GM19023 (cell line): ENCODE results near the gene ENDOV.

Source experiments
- ATAC-seq: cut with Tn5 transposase; IDR thresholded peaks from one replicate; pipeline ENCODE4 v1.9.1; 2021; ENCODE audit warnings: mild to moderate bottlenecking, moderate library complexity; ENCODE audit not compliant: unreplicated experiment

ENDOV gene

DNA sequence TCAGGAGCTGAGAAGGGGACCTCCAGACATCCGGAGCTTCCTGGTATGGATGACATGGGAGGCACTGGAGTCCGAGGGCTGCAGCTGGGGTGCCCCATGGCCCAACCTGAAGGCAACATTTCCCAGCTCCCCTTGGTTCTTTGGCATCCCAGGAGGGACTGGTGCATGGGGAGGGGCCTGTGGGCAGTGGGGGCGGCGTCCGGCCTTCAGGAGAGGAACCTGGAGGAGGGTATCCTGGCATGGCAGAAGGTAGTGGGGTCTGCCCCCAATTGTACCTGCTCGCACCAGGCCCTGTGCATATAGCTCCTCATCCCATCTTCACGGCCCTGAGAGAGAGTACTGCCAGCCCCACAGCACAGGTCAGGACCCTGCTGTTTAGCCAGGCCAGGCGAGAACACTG lies 49.5 kb downstream of the ENDOV start:
- no peak for ATAC-seq

DNA sequence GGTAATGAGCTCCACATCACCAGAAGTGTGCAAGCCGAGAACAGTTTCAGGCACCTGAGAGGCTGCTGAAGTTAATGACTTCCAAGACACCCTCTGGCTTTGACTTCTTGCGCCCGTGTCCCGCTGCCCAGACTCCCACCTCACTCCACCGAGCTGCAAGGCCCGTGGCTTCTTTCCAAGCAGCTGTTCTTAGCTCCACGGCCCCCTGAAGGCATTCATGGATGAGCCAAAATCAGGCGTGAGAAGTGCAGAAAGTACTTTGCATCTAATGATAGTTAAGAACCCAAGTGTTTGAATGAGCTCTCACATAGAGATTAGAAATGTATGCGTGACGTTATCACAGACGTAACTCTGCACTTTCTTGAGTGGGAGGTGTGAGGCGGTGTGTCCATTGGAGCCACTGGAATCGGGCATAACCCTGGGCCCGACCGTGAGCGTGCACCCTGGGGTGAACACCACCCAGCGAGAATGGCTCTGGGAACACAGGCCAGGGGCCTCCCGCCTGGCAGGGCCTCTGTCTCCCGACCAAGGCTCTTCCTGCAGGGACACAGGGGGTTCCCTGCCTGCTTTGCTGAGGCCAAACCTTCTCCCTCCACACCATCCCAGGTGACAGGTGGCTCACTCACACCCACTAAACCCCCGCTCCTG lies 50.5 kb downstream of the ENDOV start:
- no peak for ATAC-seq

DNA sequence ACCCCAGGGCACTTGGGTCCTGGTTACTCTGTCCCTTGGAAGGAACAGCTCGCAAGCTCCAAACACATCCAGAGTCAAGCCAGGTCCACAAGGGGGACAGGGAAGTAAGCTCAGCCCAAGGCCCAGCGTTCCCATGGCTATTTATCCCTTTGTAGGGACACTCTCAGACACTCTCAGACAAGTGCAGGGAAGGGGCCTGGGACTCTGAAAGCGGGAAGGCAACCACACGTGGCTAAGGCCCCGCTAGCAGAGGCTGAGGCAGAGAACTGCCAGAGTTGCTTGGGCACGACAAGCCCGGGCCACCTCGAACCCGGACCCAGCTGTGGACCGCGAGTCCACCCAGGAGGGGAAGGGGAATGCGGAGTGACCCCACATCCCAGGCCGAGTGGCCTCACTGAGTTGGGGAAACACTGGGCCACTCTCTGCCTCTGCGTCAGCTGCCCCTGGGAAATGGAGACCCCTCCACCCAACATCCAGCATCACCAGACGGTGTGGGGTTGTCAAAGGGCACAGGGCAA lies 51.3 kb downstream of the ENDOV start:
- ATAC-seq, result no peak

DNA sequence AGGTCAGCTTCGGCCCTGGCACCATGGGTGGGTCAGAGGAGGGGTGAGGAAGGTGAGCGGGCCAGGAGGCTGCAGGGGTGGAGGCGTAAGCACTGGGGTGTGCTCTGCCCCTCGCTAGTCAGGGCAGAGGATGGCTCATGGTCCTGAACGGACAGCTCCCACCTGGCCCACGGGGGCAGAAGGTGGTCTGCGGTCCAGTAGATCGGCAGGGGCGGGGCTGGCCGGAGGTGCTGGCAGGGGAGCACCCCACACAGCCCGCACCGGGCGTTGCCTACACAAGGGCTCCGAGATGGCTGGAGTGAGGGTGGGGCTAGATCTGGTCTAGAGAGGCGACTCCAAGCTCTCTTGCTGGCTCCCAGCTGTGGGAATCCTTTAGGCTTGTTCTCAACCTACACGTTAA lies 53.3 kb downstream of the ENDOV start:
- ATAC-seq, result no peak

DNA sequence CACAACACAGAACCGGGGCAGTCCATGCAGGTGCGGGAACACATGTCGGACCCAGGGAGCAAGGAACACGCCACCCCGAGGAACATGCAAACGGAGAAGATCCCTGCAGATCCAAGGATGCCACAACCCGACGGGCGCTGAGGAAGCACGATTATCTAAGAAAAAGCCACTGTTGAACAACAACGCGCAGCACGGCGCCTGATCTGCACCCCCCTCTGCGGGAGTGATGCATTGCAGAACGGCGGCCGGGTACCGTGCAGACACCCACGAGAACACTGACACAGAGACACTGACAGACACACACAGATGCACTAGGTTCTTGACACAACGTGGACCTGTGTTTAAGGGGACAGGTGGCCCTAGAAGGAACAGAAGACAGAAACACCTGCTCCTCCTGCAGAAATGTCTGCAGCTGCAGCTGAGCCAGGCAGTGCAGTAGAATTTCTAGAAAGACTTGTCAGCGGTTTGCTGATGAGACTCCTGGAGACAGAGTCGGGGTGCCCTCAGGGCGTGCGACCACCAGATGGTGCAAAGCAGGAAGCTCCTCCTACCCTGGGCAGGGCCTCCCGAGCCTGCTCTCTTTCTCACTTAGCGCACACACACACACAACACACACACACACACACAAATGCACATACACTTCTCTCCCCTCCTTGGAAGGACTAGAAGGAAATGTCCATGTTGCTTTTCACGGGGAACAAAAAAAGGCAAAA lies 54.0 kb downstream of the ENDOV start:
- ATAC-seq, result no peak

DNA sequence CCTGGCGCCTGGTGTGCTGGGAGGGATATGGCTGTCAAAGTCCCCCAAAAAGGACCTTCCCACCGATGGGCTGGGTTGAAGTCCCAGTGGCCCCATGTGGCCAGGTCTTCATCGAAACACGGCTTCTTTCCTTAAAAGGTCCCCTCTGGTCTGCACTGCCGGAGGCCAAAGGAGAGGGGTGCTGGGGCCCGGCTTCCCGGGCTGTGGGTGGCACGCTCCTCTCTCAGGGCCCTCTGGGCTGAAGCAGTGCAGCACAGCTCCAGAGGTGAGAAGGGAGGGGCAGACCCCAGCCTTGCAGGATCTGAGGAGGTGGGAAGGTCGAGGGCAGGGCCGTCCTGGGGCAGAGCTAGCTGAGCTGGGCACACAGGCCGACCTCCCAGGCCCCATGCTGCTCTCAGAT lies 54.7 kb downstream of the ENDOV start:
- ATAC-seq, result no peak

DNA sequence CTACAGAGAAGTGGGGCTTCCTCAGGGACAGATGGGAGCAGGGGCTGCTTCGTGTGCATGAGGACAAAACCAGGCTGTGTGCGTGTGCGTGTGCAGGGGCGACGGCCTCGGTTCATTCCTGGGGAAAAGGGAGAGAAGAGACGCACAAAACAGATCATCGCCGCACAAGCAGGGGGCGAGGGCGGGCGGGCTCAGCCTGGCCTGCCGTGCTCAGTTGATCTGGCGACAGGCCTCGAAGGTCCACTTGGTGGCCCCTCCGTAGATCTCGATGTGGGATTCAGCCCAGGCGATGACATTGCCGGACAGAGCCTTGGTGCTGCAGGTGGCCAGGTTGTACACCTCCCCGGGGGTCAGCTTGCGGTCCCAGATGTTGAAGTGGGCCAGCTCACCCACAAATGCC lies 55.6 kb downstream of the ENDOV start:
- no peak for ATAC-seq

DNA sequence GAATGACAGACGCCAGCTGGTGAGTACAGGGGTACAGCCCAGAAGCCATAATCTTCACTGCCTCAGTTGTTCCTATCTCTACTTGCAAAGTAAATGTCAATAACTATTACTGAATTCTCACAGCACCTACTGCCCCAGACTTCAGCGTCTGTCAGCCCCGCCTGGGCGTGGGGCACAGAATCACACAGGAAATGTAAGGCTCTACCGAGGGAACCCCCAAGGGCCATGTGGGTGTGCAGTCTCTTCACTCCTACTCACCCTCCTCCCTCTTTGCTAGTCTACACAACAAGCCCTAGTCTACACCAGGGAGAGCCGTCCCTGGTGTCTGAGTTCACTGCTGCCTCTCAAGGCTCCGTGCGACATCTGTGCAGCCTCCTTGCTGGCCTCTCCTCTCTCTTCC lies 57.0 kb downstream of the ENDOV start:
- no peak for ATAC-seq

DNA sequence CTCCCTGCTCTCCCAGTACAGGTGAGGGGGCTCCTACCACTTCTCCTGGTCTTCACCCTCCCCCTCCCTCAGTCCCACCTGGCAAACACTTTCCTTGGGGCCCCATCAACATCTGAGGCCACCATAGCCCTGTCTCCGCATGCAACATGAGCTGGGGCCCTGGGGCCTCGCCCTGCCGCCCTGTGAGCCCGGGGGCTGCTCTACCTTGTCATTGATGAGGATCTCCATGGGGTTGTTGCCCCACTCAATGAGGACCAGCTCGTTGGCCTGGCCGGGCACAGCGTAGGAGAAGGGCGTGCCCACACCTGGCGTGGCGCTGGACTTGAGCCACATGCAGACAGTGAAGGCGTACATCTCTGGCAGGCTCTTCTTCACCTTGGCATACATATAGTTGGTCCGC lies 58.0 kb downstream of the ENDOV start:
- ATAC-seq, result no peak

DNA sequence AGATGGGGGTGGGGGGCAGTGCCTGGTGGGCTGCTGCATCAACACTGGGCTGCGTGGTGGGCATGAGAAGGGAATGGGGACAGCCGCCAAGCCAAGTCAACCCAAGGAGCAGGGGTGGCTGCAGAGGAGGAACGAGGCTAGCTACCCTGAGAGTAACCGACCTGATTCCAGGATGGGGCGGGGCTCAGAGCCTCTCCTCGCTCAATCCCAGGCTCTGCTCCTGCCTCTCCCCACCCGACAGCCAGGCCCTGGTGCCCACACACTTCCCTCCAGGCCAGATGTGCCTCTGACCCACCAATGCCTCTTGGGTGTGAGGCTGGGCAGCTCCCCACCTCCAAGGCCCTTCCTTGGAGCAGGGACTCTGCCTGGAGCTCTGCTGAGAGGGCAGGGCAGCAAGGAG lies 58.7 kb downstream of the ENDOV start:
- no peak for ATAC-seq

DNA sequence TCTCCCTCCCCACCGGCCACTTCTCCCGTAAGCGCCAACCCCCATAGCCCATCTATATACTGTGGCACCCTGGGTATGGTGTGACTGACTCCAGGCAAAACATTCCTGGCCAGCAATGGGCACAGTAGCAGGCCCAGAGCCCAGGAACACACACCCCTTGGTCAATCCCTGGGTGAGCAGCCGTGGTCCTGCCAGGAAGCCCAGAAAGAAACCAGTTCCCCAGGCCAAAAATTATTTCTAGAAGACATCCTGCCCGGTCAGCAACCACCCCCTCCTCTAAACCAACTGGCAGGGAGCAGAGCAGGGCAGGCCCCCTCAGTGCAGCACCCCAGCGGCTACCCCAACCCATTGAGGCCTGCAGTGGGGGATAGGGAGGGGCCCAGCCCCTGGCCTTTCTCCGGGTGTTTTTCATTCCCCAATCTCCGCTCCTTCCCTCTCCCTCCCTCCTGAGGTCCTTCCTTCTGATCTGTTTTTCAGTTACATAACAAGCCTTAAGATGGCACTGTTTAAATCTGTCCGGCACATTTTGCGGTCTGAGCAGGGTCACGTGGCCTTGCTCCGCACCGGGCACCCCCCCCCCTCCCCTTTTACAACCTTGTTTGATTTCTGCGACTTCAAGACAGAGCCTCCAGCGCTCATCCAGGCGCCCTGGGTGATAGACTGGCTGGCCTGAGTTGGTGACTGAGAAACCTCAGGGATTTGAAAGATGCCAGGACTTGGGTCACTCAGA lies 59.4 kb downstream of the ENDOV start:
- ATAC-seq, result no peak

DNA sequence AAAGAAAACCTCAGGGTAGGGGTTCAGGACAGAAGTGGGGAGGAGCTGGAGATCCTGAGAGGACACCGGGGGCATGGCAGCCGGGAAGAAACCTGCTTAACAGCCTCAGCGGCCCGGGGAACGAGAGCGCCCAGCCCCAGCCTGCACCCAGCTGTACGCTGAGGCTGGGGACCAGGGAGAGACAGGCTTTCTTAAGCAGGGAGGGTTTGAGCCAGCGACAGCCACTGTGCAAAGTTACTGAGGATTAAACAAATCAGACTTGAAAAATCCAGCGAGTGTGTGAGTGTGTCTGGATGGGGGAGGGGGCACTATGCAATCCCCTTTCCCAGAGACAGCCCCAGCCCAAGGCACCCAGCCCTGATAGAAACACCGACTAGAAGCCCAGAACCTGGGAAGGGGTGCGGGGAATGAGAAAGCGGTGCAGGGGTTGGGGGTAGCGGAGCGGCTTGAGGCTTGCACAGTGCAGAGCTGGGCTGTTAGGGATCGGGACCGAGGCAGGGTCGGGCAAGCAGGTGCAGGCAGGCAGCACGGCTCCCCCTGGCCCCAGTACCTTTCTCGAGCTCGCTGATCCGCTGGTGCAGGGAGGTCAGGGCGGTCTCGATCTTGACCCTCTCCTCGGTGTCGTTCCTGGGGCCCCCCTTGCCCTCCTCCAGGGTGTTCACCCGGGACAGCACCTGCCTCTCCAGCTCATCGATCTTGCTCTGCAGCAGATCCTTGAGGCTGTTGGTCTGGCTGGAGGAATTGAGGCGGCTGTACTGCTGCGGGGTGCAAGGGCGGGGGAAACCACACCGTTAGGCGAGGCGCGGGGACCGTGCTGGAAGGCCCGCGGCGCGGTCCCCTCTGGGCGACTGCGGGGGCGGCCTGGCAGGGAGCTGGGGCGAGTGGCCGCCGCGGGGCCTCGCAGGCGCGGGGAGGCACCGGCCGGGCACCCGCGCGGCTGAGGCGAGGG lies 60.3 kb downstream of the ENDOV start:
- ATAC-seq, result no peak

DNA sequence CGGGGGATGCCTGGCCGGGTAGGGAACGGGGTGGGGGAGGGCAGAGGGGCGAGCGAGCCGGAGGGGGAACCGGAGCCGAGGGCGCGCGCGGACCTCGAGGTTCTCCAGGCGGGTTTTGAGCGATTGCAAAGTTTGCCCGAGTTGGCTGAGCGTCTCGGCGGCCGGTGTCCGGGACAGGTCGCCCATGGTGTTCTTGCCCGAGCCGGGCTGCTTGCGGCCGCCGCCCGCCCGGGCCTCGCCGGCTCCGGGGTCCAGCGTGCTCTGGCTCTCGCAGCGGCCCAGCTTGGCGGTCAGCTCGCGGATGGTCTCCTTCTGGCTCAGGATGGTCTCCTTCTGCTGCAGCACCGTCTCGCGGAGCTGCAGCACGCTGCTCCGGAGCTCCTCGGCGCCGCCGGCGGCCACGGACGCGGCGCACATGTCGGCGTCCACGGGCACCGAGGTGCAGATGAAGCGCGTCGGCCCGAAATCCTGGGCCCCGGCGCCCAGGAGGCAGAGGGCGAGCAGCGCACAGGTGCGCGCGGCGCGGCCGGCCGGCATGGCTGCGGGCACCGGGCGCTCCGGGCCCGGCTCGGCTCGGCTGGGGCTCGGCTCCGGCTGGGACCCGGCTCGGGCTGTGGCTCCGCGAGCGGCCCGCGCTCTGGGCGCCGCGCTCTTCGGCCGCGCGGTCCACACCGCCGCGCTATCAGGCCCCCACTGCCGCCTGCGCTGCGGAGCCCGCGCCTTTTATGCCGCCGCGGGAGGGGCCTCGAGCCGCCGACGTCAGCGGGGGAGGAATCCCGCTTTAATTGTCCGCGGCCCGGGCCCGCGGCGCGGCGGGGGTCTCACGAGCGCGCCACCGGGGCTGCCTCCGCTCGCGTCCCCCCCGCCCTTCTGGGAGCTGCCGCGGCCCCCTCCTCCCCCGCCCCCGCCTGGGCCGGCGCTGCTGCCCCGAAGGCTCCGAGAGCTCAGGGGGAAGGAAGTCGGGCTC lies 61.2 kb downstream of the ENDOV start, which contains the start of gene NPTX1:
NPTX1 (minus strand) TSS at position 698 of the 967 bp plus-strand sequence; CDS start at position 537, 161 bp downstream.
- ATAC-seq, result no peak

DNA sequence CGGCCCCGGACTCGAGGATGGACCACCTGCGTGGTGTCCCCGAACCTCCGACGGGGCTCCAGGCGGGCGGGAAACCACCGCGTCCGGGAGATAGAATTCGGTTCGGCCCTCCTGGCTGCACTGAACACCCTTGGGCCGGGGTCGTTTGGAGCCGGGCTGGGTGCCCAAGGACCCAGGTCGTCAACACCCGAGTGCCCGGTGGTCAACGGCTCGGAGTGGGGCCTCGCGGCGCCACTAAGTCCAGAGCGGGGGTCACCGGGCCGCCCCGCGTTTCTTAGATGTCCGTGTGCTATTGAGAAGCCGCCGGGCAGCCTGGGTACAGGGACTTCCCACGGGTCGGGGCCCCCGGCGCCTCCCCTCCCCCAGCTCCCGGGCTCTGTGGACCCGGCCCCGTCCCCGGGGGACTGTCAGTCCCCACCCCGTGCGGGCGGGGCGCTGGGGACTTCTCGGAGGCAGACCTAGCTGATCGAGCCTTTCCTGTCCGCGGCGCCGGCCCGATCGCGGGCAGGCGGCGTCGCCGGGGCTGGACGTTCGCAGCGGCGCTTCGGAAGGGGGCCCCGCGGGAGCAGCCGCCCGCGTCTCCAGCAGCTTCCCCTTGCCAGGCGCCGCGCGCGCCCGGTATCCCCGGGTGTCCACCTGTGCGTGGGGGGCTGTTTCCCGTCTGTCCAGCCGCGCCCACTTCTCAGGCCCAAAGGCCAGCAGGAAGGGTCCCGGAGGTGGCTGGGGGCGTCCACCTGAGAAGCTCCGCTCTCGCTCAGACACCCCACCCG lies 62.1 kb downstream of the ENDOV start:
- ATAC-seq, result no peak

DNA sequence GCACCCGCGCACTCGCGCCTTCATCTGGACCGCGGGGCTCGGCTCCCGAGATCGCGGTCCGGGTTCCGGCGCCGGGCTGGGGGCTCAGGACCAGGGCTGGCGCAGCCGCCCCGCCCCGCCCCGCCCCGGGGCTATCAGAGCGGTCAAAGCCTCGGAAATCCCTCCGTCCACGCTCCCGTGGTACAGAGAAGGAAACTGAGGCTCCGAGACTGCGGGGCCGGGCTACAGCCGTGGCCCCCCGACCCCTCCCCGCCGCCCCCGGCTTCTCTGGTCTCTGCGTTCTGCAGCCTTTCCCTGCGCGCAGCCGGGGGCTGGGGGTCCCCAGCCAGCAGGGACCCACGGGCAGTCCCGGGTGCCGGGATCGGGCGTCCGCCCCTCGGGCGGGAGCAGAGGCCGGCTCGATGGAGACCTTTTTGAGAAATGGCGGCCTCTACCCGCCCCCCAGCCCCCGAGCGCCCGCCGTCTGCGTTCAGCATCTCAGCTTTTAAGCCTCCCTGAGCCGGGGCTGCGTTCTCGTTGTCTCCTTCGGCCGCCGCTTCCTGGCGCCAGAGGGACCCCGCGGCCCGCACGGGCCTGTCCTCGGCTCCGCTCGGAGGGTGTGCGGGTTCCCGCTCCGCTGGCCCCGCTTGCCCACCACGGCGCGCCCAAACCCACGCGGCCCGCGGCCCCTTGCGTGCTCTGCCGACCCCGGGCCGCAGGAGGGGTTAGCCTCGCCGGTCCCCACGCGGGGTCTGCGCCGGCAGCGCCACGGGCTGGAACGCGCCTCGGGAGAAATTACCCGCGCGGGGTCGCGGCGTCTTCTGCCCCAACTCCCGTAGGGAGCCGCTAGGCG lies 62.9 kb downstream of the ENDOV start:
- ATAC-seq, result no peak

DNA sequence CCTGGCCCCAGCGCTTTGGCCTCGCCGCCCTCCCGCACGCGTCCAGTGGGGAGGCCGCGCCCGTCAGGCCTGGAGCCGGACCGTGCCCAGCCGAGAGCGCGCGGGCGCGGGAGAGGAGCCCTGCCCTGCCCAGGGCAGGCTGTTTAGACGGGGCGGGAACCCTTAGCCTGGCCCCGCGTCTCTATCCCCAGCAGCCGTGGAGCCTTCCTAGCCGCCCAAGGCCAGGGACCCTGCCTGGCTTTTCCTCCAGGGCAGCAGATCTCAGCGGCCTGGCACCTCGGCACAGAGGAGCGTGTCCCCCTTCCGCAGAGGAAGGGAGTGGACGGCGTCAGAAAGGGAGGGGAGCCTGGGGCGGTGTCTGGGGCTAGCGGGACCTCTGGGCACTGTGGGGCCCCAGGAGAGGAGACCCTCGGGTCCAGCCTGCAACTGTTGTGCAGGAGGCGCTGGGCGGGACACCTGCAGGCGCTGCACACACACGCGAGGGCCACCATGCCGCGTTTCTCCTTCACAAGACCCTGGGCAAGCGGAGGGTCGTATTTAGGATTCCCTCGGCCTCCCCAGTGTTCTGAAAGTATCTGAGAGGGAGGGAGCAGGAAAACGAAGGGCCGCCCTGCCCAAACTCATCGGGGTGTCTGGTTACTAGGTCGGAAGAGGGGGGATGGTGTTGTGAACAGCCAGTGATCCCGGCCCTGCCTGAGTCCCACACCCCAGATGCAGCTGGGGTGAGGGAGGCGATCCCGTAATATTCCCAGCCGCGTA lies 63.7 kb downstream of the ENDOV start:
- no peak for ATAC-seq

DNA sequence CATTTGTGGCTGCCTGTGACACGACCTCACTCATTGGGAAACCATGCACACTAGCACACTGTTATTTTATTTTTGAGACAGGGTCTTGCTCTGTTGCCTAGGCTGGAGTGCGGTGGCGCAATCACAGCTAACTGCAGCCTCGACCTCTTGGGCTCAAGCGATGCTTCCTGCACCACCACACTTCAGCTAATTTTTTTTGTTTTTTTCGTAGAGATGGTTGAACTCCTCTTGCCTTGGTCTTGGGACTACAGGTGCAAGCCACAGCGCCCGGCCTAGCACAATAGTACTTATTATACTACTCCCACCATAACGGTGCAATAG lies 64.2 kb downstream of the ENDOV start:
- ATAC-seq, result no peak
